AG04450 (cell line): ENCODE data around the gene SUN1. TPM values are rescaled to one million over a fixed set of nuclear protein-coding genes. Genes with fewer than 3 reads are reported as not detected.

Source experiments
- CTCF ChIA-PET: fragments of 300-600, 350-600 bp; formaldehyde crosslinking; extraction: SDS; loops from one replicate; lab custom pipeline; 2022; ENCODE audit warnings: antibody characterized with exemption, inconsistent platforms; lab: Charles Lee
- POLR2A ChIA-PET: fragments of 350-600 bp; formaldehyde crosslinking; extraction: SDS; loops from one replicate; lab custom pipeline; 2021; ENCODE audit warnings: antibody characterized with exemption, inconsistent platforms; lab: Yijun Ruan, JAX
- DNase-seq: peaks from one replicate; pipeline ENCODE4 v3.0.0-alpha.2; 2011; ENCODE audit warnings: low read depth, low spot score
- H3K27ac ChIP-seq: one replicate; pipeline ENCODE4 v1.5.1; 2012; ENCODE audit warnings: low read depth, low read length, control low read depth
- H3K27me3 ChIP-seq: one replicate; pipeline ENCODE4 v1.6.0; 2012; ENCODE audit warnings: low read length; ENCODE audit not compliant: control insufficient read depth, insufficient read depth
- H3K4me3 ChIP-seq: 2 replicates; pipeline ENCODE4 v1.5.1; 2011; ENCODE audit warnings: mild to moderate bottlenecking, low read depth, low read length, control low read depth
- H3K9me3 ChIP-seq: 2 replicates; pipeline ENCODE4 v1.5.1; 2012; ENCODE audit warnings: low read length; ENCODE audit not compliant: control insufficient read depth, insufficient read depth
- polyA plus RNA-seq: library from polyadenylated mRNA; depleted of rRNA; stranded (reverse); fragments of >200 nt; gene quantifications from 2 replicates; pipeline ENCODE4 v1.2.3, GENCODE V29; 2011
- TF ChIP-seq, protein P1 (sequence below): IDR thresholded peaks from 2 replicates; pipeline ENCODE4 v1.5.1; 2011; ENCODE audit warnings: low read depth, low read length, control low read depth, inconsistent platforms

Gene SUN1
- polyA plus RNA-seq, 1 experiment, result 140 TPM

DNA sequence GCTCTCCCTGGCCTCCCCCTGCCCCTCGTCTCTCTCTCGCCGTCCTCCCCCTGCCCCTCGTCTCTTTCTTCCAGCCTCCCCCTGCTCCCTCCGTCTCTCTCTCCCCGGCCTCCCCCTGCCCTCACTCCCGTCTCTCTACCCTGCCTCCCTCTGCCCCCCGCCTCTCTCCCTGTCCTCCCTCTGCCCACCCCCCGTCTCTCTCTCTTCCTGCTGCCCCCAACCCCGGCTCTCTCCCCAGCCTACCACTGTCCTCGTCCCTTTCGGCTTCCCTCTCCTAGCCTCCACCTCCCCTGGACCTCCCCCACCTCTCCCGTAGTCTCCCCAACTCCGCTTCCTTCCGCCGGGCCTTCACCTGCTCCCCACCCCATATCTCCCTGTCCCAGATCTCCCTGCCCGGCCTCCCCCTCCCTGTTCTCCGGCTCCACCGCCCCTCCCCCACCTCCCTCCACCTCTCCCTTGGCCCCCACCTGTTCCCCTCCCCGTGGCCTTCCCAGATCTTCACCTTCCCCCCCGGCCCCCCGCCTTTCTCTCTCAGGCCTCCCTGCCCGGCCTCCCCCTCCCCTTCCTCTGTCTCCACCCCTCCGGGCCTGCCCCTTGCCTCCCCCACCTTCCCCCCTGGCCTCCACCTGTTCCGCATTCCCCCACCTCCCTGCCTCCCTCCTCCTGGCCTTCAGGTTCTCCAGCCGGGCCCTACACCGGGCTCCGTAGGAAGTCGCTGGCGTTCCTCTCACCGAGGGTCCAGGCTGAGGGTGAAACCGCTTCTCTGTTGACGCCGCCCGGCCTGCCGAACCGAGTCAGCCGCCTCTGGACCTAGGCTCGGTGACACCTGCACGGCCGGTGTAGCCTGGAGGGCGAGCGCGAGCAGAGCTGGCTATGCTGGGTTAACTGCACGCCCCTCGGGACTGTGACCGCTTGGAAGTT lies 45.3 kb downstream of the SUN1 start:
- Histone ChIP-seq H3K27ac (peak overlapping the region; percentile 61), H3K9me3 (no peaks in the 10 kb centered on the region; the same call in 1 of the 2 replicates), H3K4me3 (peak overlapping the region; percentile 92), H3K27me3 (no peaks in the 10 kb centered on the region)
- POLR2A ChIA-PET, result interaction anchor here (1.4 kb wide), 1 partner anchor 97 kb away, joined by 3 read pairs; the partner anchor contains the start of gene COX19
- CTCF ChIA-PET, result no interaction called here
- TF ChIP-seq, protein P1, sequence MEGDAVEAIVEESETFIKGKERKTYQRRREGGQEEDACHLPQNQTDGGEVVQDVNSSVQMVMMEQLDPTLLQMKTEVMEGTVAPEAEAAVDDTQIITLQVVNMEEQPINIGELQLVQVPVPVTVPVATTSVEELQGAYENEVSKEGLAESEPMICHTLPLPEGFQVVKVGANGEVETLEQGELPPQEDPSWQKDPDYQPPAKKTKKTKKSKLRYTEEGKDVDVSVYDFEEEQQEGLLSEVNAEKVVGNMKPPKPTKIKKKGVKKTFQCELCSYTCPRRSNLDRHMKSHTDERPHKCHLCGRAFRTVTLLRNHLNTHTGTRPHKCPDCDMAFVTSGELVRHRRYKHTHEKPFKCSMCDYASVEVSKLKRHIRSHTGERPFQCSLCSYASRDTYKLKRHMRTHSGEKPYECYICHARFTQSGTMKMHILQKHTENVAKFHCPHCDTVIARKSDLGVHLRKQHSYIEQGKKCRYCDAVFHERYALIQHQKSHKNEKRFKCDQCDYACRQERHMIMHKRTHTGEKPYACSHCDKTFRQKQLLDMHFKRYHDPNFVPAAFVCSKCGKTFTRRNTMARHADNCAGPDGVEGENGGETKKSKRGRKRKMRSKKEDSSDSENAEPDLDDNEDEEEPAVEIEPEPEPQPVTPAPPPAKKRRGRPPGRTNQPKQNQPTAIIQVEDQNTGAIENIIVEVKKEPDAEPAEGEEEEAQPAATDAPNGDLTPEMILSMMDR, result no peak
- no peak for DNase-seq

DNA sequence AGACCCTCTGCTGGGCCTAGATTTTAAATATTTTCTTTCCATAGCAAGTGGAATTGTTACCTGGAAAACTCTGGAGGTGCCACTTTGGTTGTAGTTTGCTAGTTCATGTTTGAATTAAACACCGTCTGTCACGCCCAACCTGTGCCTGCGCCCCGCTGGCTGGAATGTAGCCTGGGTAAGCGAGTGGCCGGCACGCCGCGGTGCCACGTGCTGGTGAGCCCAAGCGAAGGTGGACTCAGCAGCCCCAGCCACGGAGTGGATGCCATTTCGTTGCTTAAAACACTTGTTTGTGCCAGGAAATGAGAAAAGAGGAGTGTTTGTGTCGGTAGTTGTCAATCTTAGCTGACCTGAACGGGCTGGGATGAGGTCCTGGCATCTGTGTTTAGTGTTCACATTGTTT lies 46.8 kb downstream of the SUN1 start:
- Histone ChIP-seq H3K27ac (no peak overlapping the region), H3K4me3 (no peak overlapping the region), H3K27me3 (no peaks in the 10 kb centered on the region), H3K9me3 (no peaks in the 10 kb centered on the region; the same call in 1 of the 2 replicates)
- POLR2A ChIA-PET, result no interaction called here
- CTCF ChIA-PET, result interaction anchor here (0.7 kb wide), 1 partner anchor 567 kb away, joined by 5 read pairs; no protein-coding TSS in a partner anchor
- DNase-seq, result no peak
- TF ChIP-seq, protein P1, result no peak

DNA sequence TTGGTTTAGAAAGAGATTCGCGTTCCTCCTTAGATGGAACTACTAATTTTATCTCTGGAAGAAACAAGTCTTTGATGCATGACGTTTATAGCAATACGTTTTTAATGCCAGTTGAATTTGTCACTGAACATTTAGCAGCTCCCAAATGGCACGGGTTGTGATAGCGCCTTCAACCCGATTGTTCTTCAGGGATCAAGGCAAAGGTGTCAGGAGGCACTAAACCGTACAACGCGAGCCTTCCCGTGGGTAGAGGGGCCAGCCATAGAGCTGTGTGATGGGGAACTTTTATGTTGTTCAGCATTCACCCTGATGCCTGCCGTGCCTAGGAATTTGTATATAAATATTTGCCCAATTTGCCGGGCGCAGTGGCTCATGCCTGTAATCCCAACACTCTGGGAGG lies 47.4 kb downstream of the SUN1 start:
- Histone ChIP-seq H3K4me3 (no peak overlapping the region), H3K9me3 (no peaks in the 10 kb centered on the region; the same call in 1 of the 2 replicates), H3K27ac (no peak overlapping the region), H3K27me3 (no peaks in the 10 kb centered on the region)
- CTCF ChIA-PET, result no interaction called here
- POLR2A ChIA-PET, result interaction anchor here (0.6 kb wide), 1 partner anchor 13 kb away, joined by 3 read pairs; no protein-coding TSS in a partner anchor
- TF ChIP-seq, protein P1, result no peak
- no peak for DNase-seq

DNA sequence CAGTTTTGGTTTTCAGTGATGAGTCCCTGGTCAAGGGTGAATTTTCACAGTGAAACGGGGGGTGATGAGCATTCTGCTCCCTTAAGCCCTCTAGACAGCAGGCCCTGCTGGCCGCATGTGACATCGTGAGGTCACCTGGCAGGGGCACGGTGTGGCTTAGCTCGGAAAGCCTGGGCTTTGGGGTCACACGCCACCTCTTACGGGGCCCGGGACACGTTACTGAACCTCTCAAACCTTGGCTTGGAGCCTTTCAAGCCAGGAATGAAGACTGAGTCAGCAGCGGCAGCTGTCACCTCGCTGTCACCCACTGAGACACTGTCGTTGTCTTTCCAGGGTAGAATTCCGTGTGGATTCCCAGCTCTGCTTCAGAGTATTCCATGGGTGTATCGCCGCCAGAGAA lies 48.2 kb downstream of the SUN1 start:
- Histone ChIP-seq H3K4me3 (no peak overlapping the region), H3K27ac (no peak overlapping the region), H3K27me3 (no peaks in the 10 kb centered on the region), H3K9me3 (no peaks in the 10 kb centered on the region; the same call in 1 of the 2 replicates)
- CTCF ChIA-PET, result no interaction called here
- POLR2A ChIA-PET, result no interaction called here
- DNase-seq, result no peak
- TF ChIP-seq, protein P1, result no peak
